ENCODE measurements around the gene PUS1.

The PUS1 gene

GRCh38 chr12:131903270-131904255 lies 25.5 kb upstream of the PUS1 start:
- no peak for DNase-seq

- no peak for DNase-seq
These were observed 24.7 kb upstream of the PUS1 start for GRCh38 chr12:131904346-131904745.

DNA sequence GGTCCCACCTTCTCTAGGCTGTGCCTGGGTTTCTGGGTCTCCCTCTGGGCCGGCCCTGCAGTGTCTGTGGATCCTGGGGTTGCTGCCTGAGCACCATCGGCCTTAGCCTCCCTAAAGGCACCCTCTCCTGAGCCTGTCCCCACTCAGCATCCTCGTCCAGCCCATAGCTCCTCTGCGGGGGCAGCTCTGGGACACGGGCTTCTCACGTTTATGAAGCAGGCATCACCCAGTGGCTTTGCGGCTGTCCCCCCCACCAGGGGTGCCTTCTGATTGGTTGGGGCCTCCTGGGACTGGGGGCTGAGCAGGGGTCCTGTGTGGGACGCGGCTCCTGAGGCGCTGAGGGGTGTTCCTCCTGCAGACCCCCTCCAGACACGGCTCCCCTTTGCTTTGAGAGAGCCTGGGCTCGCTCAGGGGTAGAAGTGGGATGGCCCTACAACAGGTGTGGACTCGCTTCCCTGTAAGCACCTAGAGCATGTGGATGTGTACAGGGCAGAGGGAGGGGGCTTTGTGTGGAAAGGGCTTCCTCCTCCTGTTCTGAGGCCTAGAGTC lies 23.9 kb upstream of the PUS1 start:
- no peak for DNase-seq

DNA sequence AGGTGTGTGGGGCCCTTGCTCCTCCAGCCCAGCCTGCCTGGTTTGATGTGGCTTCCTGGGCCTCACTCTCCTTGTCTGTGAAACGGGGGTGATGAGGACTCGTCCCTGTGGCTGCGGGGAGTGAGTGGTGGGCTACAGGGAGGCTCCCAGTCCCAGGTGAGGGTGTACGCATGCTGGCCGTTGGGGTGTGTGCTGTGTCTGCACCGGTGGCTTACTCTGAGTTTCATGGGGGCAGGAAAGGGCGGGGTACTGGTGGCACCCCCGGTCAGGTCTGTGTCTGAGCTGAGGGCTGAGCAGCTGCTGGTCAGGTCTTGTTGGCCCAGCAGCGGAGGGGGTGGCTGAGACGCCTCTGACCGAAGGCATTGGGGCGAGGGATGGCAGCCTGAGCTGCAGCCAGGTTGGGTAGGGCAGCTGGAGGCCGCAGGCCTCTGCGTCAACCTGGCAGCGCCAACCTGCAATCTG lies 23.4 kb upstream of the PUS1 start:
- no peak for DNase-seq

GRCh38 chr12:131907379-131908091 lies 21.5 kb upstream of the PUS1 start:
- DNase-seq: no peak

GRCh38 chr12:131908092-131909080 lies 20.7 kb upstream of the PUS1 start:
- DNase-seq: no peak

DNA sequence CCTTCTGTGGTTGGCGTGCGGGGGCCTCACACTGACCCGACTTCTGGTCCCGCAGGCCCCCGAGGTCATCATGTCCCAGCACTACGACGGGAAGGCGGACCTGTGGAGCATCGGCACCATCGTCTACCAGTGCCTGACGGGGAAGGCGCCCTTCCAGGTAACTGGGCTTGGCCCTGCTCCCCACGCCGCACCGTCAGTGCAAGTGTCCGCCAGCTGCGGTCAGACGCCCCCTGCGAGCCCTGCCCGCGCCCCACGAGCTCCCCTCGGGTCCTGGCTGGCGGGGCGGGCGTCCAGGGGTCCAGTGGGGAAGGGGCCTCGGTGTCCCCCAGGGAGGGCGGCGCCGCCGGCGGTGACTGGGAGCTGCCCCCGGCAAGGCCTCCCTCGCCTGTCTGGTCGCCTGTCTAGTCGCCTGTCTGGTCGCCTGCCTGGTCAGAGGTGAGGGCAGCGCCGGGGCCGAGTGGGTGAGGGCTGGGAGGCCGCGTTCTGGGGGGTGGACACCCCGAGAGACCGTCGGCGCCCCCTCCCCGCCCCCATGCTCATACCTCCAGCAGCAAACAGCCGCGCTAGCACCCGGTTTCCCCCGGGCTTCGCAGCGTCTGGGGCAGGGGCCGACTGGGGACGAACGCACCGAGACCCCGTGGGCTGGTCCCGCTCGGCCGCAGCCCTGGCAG lies 19.9 kb upstream of the PUS1 start:
- DNase-seq: no peak

DNA sequence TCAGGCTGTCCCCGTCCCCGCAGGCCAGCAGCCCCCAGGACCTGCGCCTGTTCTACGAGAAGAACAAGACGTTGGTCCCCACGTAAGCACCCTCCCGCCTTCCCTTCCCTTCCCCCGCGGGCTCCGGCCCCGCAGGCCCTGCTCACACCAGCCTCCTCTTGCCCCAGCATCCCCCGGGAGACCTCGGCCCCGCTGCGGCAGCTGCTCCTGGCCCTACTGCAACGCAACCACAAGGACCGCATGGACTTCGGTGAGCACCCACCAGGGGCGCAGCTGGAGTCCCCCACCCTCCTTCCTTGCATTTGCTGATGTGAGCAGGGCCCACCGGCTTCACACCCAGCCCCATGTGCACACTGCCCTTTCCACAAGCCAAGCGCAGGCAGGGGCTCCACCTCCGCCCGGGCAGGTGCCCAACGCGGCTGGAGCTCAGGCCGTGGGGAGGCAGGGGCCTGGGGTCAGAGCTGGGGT lies 19.3 kb upstream of the PUS1 start:
- DNase-seq: no peak

- no peak for DNase-seq
These were observed 18.6 kb upstream of the PUS1 start for GRCh38 chr12:131910302-131911027.

- DNase-seq: no peak
These were observed 17.9 kb upstream of the PUS1 start for GRCh38 chr12:131911028-131911650.

- no peak for DNase-seq
These were observed 17.1 kb upstream of the PUS1 start for GRCh38 chr12:131911851-131912477.

GRCh38 chr12:131912518-131913274 lies 16.4 kb upstream of the PUS1 start:
- DNase-seq: peak; percentile 85

DNA sequence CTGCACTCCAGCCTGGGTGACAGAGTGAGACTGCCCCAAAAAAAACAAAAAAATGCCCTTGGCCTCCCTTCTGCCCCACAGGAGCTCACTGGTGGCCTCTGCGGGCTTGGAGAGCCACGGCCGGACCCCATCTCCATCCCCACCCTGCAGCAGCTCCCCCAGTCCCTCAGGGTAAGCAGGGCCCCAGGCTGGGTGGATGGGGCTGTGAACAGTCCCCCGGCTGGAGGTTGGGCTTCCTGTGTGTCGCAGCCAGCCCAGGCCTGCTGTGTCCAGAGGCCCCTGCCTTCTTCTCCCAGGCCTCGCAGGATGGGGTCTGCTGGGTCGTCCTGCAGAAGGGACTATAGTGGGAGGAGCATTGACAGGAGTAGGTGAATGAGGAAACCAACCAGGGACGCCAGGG lies 15.4 kb upstream of the PUS1 start:
- DNase-seq: no peak

DNA sequence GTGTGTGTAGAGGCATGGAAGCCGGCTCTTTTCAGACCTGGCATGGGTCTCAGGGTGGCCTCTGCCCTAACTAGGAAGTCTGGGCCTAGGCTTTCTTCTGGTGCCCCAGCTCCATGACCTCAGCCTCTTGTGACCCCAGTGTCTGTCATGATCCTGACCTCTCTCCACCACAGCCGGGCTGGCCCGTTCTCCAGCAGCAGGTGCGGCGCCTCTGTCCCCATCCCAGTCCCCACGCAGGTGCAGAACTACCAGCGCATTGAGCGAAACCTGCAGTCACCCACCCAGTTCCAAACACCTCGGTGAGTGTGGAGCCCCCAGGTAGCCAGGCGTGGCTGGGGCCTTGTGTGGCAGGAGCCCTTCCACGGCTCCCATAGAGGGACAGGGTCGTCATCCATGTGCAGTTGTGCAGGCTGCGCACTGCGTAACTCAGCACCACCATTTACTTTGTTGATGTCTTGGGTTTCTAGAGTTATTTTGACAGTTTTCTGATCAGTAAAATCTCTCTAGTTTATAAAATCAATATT lies 14.8 kb upstream of the PUS1 start:
- DNase-seq: no peak

GRCh38 chr12:131915000-131915689 lies 13.9 kb upstream of the PUS1 start:
- DNase-seq: no peak

DNA sequence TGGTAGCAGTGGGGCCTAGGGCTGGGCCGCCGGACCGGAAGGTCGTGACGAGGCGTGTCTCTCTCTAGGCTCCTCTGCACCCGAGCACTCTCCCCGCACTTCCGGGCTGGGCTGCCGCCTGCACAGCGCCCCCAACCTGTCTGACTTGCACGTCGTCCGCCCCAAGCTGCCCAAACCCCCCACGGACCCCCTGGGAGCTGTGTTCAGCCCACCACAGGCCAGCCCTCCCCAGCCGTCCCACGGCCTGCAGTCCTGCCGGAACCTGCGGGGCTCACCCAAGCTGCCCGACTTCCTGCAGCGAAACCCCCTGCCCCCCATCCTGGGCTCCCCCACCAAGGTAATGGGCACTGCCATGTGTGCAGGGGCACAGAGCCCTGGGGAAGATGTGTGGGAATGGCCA lies 13.3 kb upstream of the PUS1 start:
- no peak for DNase-seq

DNA sequence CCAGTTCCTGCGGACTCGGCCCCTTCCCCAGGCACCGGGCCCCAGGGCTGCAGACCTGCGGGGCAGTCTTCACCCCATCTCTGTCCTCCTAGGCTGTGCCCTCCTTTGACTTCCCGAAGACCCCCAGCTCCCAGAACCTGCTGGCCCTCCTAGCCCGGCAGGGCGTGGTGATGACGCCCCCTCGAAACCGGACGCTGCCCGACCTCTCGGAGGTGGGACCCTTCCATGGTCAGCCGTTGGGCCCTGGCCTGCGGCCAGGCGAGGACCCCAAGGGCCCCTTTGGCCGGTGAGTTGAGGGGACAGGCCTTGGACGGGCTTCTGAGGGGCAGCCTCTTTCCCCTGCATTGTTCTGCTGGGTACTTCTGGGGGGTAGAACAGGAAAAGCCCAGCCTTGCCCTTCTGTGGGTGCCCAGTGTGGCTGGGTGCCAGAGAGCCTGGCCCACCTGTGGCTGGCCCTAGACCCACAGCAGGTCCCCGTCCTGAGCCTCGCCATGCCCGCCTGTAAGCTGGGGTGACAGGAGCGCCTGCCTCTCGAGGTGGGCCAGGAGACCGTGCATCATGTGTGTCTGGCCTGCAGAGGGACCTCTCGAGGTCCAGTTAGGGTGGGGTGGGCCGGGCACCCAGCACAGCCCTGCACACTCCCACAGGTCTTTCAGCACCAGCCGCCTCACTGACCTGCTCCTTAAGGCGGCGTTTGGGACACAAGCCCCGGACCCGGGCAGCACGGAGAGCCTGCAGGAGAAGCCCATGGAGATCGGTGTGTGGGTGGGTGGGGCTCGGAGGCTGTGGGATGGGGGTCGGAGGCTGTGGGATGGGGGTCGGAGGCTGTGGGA lies 12.6 kb upstream of the PUS1 start:
- DNase-seq: no peak
